Measurements from ENCODE around the gene XRCC4.

DNA sequence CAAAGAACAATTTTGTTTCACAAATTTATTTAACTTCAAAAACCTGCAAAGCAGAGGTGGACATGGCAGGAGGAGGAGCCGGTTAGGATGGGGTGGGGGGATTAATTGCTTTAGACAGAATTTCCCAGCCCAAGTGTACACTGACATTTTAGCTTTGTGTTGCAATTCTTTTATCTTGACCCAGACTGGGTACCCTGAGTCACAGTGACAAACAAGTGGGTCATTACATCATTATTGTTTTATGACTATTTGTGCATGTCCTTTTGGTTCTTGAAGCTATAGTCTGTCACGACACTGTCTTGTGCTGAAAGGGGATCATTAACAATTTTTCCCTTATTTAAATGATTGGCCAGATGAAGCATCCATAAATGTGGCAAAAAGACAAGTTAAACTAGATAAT is 309.7 kb downstream of the XRCC4 start:
- TF ChIP-seq SIN3A (conservative IDR thresholded peaks at IDR 0.05 in 1 of 2, IDR thresholded peaks at IDR 0.05 in 1 of 2; ENCODE audit: low read depth in 1 of 2, low read length in 2 of 2): no peak
- TF ChIP-seq, protein P1, sequence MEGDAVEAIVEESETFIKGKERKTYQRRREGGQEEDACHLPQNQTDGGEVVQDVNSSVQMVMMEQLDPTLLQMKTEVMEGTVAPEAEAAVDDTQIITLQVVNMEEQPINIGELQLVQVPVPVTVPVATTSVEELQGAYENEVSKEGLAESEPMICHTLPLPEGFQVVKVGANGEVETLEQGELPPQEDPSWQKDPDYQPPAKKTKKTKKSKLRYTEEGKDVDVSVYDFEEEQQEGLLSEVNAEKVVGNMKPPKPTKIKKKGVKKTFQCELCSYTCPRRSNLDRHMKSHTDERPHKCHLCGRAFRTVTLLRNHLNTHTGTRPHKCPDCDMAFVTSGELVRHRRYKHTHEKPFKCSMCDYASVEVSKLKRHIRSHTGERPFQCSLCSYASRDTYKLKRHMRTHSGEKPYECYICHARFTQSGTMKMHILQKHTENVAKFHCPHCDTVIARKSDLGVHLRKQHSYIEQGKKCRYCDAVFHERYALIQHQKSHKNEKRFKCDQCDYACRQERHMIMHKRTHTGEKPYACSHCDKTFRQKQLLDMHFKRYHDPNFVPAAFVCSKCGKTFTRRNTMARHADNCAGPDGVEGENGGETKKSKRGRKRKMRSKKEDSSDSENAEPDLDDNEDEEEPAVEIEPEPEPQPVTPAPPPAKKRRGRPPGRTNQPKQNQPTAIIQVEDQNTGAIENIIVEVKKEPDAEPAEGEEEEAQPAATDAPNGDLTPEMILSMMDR (IDR thresholded peaks at IDR 0.05; ENCODE audit: control extremely low read depth in 1 of 3, insufficient read depth in 1 of 3, low read depth in 1 of 3, low read length in 3 of 3): no peak
- no peak for TF ChIP-seq POLR2AphosphoS5 (IDR thresholded peaks at IDR 0.05; ENCODE audit: low read depth, low read length)
- TF ChIP-seq EZH2 (IDR thresholded peaks at IDR 0.05; ENCODE audit: low read depth, low read length, severe bottlenecking): no peak
- TF ChIP-seq RFX5 (IDR thresholded peaks at IDR 0.05; ENCODE audit: borderline replicate concordance, low read depth, low read length): no peak
- TF ChIP-seq, protein P2, sequence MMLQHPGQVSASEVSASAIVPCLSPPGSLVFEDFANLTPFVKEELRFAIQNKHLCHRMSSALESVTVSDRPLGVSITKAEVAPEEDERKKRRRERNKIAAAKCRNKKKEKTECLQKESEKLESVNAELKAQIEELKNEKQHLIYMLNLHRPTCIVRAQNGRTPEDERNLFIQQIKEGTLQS (IDR thresholded peaks at IDR 0.05; ENCODE audit: insufficient read depth, low read depth, low read length): no peak
- TF ChIP-seq POLR2A (IDR thresholded peaks at IDR 0.05; ENCODE audit: control extremely low read depth in 1 of 2, low read depth in 2 of 2, low read length in 2 of 2): no peak
- TF ChIP-seq EP300 (IDR thresholded peaks at IDR 0.05; ENCODE audit: borderline replicate concordance in 1 of 2, low read depth in 2 of 2, low read length in 2 of 2): no peak
- no peak for TF ChIP-seq SP2 (IDR thresholded peaks at IDR 0.05; ENCODE audit: low read length)
- TF ChIP-seq EGR1 (IDR thresholded peaks at IDR 0.05; ENCODE audit: borderline replicate concordance, low read depth, low read length): no peak
- TF ChIP-seq YY1 (IDR thresholded peaks at IDR 0.05; ENCODE audit: low read depth, low read length): no peak
- no peak for TF ChIP-seq CHD1 (IDR thresholded peaks at IDR 0.05; ENCODE audit: low read depth, low read length)
- TF ChIP-seq TAF1 (IDR thresholded peaks at IDR 0.05; ENCODE audit: low read depth, low read length): no peak
